ENCODE data around the gene TMEM62.

DNA sequence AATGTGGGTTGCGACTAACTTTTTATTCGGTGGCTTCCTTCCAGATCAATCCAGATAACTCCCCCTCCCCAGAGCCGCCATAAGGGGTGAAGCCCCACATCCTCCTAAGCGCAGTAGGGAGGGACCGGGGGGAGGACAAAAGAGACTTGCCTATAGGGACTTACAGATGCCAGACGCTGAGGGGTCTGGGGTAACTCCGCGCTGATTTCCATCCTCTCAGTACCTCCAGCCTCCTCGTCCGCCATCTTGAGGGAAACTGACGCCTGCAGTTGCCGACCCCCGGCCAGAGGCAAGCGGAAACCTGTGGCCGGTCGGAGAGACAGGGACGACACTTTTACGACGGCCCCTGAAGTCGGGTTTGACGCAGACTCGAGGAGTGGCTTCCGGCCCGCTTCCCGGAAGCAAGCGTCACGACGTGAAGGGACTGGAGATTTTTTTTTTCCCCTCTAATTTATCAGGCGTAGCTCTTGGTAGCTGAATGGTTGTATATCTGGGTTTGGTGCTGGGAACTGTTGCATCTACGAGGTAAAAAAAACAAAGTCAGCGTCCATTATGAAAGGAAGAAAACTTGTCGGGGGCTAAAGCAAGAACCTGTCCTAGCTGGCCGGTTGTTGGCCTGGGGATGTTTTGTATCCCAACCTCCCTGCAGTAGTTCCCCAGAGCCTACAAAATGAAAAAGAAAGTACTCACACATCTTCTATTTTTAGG, 27.5 kb upstream of the TMEM62 start, which contains the start of gene UBR1:
- TF ChIP-seq, protein P1, sequence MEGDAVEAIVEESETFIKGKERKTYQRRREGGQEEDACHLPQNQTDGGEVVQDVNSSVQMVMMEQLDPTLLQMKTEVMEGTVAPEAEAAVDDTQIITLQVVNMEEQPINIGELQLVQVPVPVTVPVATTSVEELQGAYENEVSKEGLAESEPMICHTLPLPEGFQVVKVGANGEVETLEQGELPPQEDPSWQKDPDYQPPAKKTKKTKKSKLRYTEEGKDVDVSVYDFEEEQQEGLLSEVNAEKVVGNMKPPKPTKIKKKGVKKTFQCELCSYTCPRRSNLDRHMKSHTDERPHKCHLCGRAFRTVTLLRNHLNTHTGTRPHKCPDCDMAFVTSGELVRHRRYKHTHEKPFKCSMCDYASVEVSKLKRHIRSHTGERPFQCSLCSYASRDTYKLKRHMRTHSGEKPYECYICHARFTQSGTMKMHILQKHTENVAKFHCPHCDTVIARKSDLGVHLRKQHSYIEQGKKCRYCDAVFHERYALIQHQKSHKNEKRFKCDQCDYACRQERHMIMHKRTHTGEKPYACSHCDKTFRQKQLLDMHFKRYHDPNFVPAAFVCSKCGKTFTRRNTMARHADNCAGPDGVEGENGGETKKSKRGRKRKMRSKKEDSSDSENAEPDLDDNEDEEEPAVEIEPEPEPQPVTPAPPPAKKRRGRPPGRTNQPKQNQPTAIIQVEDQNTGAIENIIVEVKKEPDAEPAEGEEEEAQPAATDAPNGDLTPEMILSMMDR (conservative IDR thresholded peaks at IDR 0.05; ENCODE audit: low read length): no peak
- TF ChIP-seq EZH2phosphoT487 (IDR thresholded peaks at IDR 0.05; ENCODE audit: borderline replicate concordance, low read depth, low read length): no peak
